Adrenal gland (tissue), 12 donors: ENCODE measurements around the gene OR14A16. TPM values are rescaled to one million over a fixed set of nuclear protein-coding genes. Genes with fewer than 3 reads are reported as not detected.

ENCODE experiments used
- DNase-seq, 7 donors: peaks; one replicate each; pipeline ENCODE4 v3.0.0-alpha.2; 2019 to 2020
- H3K27ac ChIP-seq, 5 donors: fragments of 200-600 bp; sonication (generic) in 4 of 5; 1 replicate in 3 of 5; 2 replicates in 2 of 5; pipeline versions ENCODE4 v1.5.1 to v1.8.0; 2016 to 2020; ENCODE audit warnings: mild to moderate bottlenecking in 1 of 5
- H3K27me3 ChIP-seq: fragments of 200-600 bp; 2 replicates; pipeline ENCODE4 v1.8.0; 2021
- H3K36me3 ChIP-seq, 2 donors: fragments of 200-600 bp; replicated peaks in 1 of 2; 1 replicate in 1 of 2; 2 replicates in 1 of 2; pipeline versions ENCODE4 v1.5.1 to v1.8.0; 2018 to 2022
- H3K4me1 ChIP-seq, 2 donors: fragments of 200-600 bp; replicated peaks in 1 of 2; 1 replicate in 1 of 2; 2 replicates in 1 of 2; pipeline versions ENCODE4 v1.5.1 to v1.8.0; 2018 to 2021
- H3K4me3 ChIP-seq, 4 donors: fragments of 200-600 bp; sonication (generic) in 3 of 4; one replicate each; pipeline ENCODE4 v1.5.1; 2016 to 2018
- H3K9me3 ChIP-seq, 3 donors: fragments of 200-600 bp; sonication (generic) in 1 of 3; replicated peaks in 1 of 3; 1 replicate in 2 of 3; 2 replicates in 1 of 3; pipeline versions ENCODE4 v1.5.1 to v1.8.0; 2016 to 2021
- POLR2A ChIP-seq, 2 donors: fragments of 450-650 bp; IDR thresholded peaks; one replicate each; pipeline ENCODE4 v1.6.1; 2017; ENCODE audit warnings: antibody characterized with exemption in 2 of 2, mild to moderate bottlenecking in 2 of 2, moderate library complexity in 1 of 2
- WGBS, 4 donors: extraction: QIAGEN DNeasy Blood & Tissue Kit in 2 of 4; methylation state at CpG; one replicate each; pipeline versions ENCODE4 v1.1.5 to v1.1.7; 2013 to 2017; 5-methylcytosine and 5-hydroxymethylcytosine counted together
- intact Hi-C, 2 donors: fragments of 100-400 bp; cut with DNase I; formaldehyde crosslinking; loops; one replicate each; pipeline versions ENCODE4 v1.14.1 to v1.15.0; 2022 to 2023
- polyA plus RNA-seq, 3 donors: library from polyadenylated mRNA; stranded (reverse); fragments of 200-250 nt in 2 of 3; fragments of 350-450 nt in 1 of 3; fragmentation: Illumina TruSeq in 1 of 3; extraction: RNeasy Lipid Tissue Mini Kit (QIAGEN cat#74804) in 1 of 3; gene quantifications; one replicate each; pipeline ENCODE4 v1.2.3, GENCODE V29; 2013 to 2014
- total RNA-seq, 9 donors: library from RNA; depleted of rRNA in 4 of 9; stranded (reverse); fragments of >200 nt in 4 of 9; fragments of 120-200 nt in 1 of 9; fragmentation: NEBNext Ultra II Directional in 1 of 9; extraction: Animal tissue kit (Norgen Biotek cat#: 25700) in 1 of 9; gene quantifications; one replicate each; pipeline versions ENCODE4 v1.1.0 to v1.2.4, GENCODE V29; 2013 to 2023
- TF ChIP-seq, protein P1 (sequence below), 6 experiments: fragments of 450-650 bp in 4 of 6; fragments of 200-600 bp in 2 of 6; sonication (generic) in 1 of 6; IDR thresholded peaks; 1 replicate in 5 of 6; 2 replicates in 1 of 6; pipeline versions ENCODE4 v1.5.1 to v1.8.0; 2016 to 2021; ENCODE audit warnings: antibody characterized with exemption in 6 of 6, mild to moderate bottlenecking in 2 of 6, moderate library complexity in 1 of 6
- donor health status: healthy with polysubstance abuse.
- donor health status: Bipolar disorder and iron deficiency.
- donor health status: DM: yes; HTN: yes; CAD: no.
- donor health status: DM: no; HTN: no; CAD: no.
- donor health status: DM: no; HTN: no; CAD: no.
- donor health status: DM: yes; HTN: yes; CAD: no.

OR14A16 gene
- total and polyA plus RNA-seq, 12 donors: not detected

DNA sequence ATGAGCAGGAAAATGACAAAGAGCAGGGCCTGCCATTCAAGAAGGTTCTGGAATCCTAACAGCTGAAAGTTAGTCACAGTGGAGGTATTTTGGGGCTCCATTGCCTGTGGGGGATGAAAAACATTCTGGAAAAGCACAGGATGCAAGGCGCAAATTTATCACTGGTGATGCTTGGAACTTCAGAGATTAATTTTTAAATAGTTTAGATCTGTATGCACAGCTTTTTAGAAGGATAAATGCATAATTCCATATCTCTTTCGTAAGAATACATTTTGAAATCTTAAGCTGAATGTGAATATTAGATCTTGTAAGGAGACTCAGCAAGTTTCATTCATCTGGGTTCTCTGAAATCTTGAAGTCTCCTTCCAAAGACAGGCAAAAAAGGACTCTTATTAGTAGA lies 17.9 kb upstream of the OR14A16 start, which contains the start of gene OR11L1:
Gene OR11L1, minus strand, starts transcription at position 101 of the 400 bp plus-strand sequence. Its CDS starts 0 bp downstream, at position 101.
- no peak for TF ChIP-seq POLR2A (IDR thresholded peaks at IDR 0.05)
- TF ChIP-seq, protein P1, sequence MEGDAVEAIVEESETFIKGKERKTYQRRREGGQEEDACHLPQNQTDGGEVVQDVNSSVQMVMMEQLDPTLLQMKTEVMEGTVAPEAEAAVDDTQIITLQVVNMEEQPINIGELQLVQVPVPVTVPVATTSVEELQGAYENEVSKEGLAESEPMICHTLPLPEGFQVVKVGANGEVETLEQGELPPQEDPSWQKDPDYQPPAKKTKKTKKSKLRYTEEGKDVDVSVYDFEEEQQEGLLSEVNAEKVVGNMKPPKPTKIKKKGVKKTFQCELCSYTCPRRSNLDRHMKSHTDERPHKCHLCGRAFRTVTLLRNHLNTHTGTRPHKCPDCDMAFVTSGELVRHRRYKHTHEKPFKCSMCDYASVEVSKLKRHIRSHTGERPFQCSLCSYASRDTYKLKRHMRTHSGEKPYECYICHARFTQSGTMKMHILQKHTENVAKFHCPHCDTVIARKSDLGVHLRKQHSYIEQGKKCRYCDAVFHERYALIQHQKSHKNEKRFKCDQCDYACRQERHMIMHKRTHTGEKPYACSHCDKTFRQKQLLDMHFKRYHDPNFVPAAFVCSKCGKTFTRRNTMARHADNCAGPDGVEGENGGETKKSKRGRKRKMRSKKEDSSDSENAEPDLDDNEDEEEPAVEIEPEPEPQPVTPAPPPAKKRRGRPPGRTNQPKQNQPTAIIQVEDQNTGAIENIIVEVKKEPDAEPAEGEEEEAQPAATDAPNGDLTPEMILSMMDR (IDR thresholded peaks at IDR 0.05): no peak
- Histone ChIP-seq H3K27ac (no peak within 1 kb of the TSS), H3K4me1 (no peaks in the 10 kb centered on the region), H3K36me3 (no peaks in the 10 kb centered on the region), H3K4me3 (no peak within 1 kb of the TSS), H3K9me3 (no peaks in the 10 kb centered on the region), H3K27me3 (no peaks in the 10 kb centered on the region)
- DNase-seq: no peak
- intact Hi-C loops: no loop called here
- WGBS, 4 donors: 75 to 93% (median 82%) methylated on average over 2 of the region's 2 CpGs

DNA sequence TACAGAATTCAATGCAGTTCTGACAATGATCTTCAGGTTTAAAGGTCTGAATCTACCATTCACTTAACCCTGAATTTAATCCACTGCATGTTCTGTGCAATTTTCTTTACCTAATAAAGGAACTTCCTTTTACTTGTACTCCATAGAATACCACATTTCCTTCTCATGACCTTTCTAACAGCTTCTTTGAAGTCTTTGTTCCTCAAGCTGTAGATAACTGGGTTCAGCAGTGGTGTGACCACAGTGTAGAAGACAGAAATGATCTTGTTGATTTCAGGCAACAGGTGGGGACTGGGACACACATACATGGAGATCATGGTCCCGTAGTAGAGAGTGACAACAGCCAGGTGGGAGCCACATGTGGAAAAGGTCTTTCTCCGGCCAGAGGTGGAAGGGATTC lies 16.9 kb upstream of the OR14A16 start:
- no peak for DNase-seq
- Histone ChIP-seq H3K4me1 (no peaks in the 10 kb centered on the region), H3K4me3 (no peak overlapping the region), H3K36me3 (no peaks in the 10 kb centered on the region), H3K27ac (no peak overlapping the region), H3K27me3 (no peaks in the 10 kb centered on the region), H3K9me3 (no peaks in the 10 kb centered on the region)
- no peak for TF ChIP-seq POLR2A (IDR thresholded peaks at IDR 0.05)
- TF ChIP-seq, protein P1 (IDR thresholded peaks at IDR 0.05): no peak
- intact Hi-C loops: no loop called here
- 74 to 95% (median 85%) methylated on average over 2 of the region's 2 CpGs for WGBS, 4 donors

DNA sequence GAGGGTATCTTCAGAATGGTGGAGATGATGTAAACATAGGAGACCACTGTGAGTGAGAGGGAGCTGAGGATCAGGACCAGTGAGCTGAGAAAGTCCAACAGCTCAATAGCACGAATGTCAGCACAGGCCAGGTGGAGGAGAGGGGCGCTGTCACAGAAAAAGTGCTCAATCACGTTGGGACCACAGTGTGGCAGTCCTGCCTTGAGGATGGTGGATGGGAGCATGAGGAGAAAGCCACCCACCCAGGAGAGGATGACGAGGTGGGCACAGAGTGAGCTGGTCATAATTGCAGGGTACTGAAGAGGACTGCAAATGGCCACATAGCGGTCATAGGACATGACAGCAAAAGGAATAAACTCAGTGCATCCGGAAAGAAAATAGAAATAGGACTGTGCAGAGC lies 9.7 kb upstream of the OR14A16 start:
- Histone ChIP-seq H3K9me3 (no peaks in the 10 kb centered on the region), H3K4me3 (no peak overlapping the region), H3K27me3 (no peaks in the 10 kb centered on the region), H3K4me1 (no peaks in the 10 kb centered on the region), H3K27ac (no peak overlapping the region), H3K36me3 (no peaks in the 10 kb centered on the region)
- WGBS, 4 donors: 63 to 71% (median 68%) methylated on average over 6 of the region's 6 CpGs
- intact Hi-C loops: no loop called here
- TF ChIP-seq POLR2A (IDR thresholded peaks at IDR 0.05): no peak
- TF ChIP-seq, protein P1 (IDR thresholded peaks at IDR 0.05): no peak
- no peak for DNase-seq

DNA sequence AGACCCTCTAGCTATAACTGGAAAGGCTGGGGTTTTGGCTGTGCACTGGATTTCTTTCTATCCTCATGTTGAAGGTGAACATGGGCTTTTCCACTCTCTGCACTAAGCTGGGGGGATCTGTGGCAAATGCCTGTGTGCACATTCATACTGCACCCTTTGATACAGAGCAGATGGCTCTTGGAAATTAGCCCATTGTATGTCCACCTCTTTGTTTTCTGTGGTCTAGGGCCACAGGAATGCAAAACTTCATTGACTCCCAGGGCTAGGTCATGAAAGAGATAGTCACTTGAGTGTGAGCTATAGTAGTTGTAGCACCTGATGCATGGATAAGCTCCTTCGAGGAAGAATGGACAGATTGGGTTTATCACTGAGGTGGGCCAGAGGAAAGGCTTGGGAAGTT lies 5.7 kb upstream of the OR14A16 start:
- WGBS, 4 donors: 0 to 58% (median 0%) methylated on average over 1 of the region's 1 CpG
- no peak for DNase-seq
- no peaks in the 10 kb centered on the region for H3K4me1 ChIP-seq
- H3K27ac ChIP-seq: no peak overlapping the region
- no peaks in the 10 kb centered on the region for H3K36me3 ChIP-seq
- intact Hi-C loops: no loop called here
- H3K9me3 ChIP-seq: no peaks in the 10 kb centered on the region
- no peak for TF ChIP-seq POLR2A (IDR thresholded peaks at IDR 0.05)
- TF ChIP-seq, protein P1 (IDR thresholded peaks at IDR 0.05): no peak
- H3K4me3 ChIP-seq: no peak overlapping the region
- no peaks in the 10 kb centered on the region for H3K27me3 ChIP-seq
